HG03045 (cell line): ENCODE results near the gene RHOBTB3.
"Not testable (repeated sequence)": the region's sequence is repeated elsewhere in the genome, so short reads cannot be mapped to it uniquely, and the experiment has no call there.

Source experiments
- ATAC-seq: cut with Tn5 transposase; IDR thresholded peaks from one replicate; pipeline ENCODE4 v1.9.1; 2021; ENCODE audit warnings: mild to moderate bottlenecking, moderate library complexity; ENCODE audit not compliant: unreplicated experiment

Gene RHOBTB3

DNA sequence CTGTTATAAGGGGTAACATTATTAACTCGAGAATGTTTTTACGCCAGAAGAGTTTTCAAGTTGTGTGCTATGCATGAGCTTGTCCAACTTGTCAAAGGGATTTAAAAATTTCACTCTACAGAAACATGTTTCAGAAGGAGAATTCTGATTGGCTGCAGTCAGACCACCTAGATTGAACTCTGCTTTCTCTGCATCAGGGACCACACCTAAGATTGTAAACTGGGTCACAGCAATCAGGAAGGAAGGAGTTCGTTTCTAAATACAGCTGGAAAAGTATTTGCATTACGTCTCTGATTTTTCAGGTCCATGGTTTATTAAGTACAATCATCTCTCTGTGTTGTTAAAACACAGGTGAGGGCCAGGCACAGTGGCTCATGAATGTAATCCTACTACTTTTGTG lies 85.6 kb downstream of the RHOBTB3 start:
- no peak for ATAC-seq

GRCh38 chr5:95817430-95817829 lies 86.3 kb downstream of the RHOBTB3 start:
- ATAC-seq: no peak

DNA sequence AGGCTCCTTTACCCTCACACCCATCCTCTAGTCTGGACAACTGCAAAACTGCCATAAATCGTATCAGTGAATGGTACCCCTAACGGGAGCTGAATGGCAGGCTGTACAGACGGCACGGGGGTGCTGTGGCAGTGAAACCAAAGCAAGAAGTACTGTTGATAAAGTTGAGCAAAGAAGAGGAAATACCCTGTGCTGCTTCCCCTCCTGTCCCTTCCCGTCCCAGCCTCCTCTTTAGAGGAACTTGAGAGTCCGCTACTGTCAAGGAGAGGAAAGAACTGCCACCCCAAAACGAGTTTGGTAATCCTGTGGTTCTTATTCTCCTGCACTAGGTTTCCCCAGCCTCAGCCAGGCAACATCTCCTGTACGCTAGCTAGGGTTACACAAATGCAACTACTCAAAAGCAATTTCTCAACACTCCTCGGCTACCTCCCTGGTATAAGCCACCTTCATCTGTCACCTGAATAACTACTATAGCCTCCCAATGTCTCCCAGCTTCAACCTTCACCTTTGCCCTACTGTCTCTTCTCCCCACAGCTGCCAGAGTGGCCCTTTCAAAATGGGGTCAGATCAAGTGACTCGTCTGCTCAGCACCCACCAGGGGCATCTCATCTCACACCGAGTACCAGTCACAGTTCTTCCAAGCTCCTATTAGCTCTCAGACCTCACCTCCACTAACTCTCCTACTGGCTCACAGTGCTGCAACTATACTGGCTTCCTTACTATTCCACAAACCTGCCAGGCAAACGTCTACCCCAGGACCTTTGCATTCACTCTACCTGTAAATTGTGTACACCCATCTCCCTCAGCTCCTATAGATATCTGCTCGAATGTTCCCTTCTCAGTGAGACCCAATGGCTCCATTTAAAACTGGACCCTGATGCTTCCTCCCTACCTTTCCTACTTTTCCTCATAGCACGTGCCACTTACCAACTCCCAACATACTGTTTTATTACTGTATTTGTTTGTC lies 87.3 kb downstream of the RHOBTB3 start:
- no peak for ATAC-seq

DNA sequence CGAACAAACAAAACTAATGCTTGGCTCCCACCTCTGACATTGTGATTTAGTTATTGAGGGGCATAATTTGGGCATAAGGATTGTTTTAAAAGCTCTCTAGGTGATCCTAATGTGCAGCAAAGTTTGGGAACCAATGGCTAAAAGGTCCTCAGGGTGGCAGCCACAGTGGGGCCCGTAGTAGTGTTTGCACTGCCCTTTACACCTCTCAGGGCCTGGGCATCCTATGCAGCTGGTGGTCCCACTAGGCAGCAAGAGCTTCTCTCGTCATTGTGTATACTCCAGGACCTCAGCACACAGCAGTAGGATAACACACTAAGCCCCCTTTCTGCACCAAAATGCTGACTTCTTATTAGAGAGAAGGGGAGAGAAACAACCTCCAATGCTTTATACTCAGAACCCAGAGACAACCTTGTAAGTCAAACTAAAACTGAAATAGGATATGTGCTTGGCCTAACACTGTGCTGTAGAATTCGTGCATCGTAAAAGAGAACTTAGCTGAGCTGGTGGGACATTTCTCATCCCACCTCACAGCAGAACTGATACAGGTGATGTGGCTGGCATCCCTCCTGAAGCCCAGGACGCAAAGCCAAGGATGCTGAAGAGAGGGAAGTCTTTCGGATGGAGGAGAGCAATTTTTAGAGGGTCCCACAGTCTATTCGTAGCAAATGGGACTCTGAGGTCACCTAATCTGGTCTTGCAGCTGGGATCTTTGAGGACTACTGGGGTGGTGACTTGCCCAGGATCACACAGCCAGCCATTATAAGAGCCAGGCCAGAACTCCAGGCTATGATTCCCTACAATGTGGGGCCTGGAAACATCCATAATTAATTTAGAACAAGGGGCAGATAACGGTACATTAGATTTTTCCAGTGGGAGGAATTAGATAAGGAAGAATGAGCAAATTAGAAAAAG lies 90.2 kb downstream of the RHOBTB3 start:
- ATAC-seq: peak; percentile 25

DNA sequence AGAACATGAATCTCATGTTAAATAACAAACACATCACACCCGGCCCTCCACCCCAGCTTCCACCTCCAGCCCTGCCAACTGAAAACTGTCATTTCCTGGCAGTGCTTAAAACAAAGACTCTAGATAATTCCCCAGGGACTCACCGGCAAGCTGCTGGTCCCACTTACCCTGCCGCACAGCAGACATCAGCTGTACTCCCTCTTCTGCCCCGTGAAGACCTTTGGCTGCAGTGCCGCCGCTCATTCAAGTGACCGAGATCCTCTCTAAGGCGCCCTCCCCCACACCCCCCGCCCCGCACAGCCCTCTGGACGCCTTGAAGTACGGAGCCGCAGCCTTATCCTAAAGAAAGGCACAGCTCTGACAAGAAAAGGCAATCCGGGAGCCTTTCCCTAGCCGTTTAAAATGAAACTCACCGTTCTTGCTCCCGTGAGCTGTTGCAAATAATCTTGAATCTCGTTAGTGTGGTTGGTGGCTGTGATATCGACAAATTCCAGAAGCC lies 91.0 kb downstream of the RHOBTB3 start:
- peak; percentile 24 for ATAC-seq

DNA sequence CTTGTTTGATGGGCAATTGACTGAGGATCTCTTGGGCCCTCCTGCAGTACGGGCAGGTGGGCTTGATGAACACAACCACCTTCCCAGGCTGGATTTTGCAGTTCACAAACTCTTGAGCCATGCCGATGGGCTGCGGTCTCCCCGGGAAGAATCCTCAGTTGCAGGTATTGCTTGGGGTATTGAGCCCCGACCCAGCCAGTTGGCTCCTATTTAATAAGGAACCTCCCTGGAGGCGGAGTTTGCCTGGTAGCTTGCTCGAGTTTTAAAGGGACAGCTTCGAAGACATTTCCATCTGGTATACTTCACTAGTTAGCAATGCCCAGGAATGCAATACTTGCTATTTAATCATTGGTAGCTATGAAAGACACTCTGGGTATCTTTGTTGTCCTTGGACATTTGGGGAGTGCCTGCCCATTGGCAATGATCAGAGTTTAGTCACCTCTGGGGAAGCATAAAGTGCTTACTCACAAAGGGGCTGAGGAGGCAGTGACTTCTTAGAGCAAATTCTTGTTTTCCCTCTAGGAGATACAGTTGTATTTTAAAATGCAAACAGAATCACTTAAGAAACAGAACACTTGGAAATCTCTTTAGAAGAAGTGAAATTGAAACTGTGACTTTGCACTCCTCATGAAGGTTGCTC lies 91.5 kb downstream of the RHOBTB3 start, which contains the start of gene GLRX:
Gene GLRX, minus strand, starts transcription at position 185 of the 640 bp plus-strand sequence. Its CDS starts 64 bp downstream, at position 121.
- ATAC-seq: peak; percentile 40

GRCh38 chr5:95823218-95823737 lies 92.1 kb downstream of the RHOBTB3 start:
- peak; percentile 8 for ATAC-seq

- ATAC-seq: peak; percentile 45
Measured at GRCh38 chr5:95823738-95824609, 92.8 kb downstream of the RHOBTB3 start.

GRCh38 chr5:95824747-95825146 lies 93.6 kb downstream of the RHOBTB3 start:
- no peak for ATAC-seq

DNA sequence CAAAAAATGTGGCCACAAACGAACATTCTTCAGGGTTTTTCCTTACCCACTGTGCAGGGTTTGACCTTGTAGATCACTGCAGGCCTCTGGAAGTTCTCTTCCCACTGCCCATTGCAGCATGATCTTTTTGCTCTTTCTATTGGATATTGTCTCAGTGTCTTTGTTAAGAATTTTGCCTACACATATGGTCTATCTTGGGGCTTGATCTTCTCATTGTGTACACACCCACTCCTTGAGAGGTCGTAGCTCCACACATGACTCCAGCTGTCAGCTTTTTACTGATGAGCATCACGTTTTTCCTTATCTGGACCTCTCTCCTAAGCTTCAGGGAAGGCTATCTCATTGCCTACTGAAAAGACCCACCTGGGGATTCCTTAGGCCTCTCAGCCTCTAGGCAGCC lies 94.4 kb downstream of the RHOBTB3 start:
- ATAC-seq: no peak

DNA sequence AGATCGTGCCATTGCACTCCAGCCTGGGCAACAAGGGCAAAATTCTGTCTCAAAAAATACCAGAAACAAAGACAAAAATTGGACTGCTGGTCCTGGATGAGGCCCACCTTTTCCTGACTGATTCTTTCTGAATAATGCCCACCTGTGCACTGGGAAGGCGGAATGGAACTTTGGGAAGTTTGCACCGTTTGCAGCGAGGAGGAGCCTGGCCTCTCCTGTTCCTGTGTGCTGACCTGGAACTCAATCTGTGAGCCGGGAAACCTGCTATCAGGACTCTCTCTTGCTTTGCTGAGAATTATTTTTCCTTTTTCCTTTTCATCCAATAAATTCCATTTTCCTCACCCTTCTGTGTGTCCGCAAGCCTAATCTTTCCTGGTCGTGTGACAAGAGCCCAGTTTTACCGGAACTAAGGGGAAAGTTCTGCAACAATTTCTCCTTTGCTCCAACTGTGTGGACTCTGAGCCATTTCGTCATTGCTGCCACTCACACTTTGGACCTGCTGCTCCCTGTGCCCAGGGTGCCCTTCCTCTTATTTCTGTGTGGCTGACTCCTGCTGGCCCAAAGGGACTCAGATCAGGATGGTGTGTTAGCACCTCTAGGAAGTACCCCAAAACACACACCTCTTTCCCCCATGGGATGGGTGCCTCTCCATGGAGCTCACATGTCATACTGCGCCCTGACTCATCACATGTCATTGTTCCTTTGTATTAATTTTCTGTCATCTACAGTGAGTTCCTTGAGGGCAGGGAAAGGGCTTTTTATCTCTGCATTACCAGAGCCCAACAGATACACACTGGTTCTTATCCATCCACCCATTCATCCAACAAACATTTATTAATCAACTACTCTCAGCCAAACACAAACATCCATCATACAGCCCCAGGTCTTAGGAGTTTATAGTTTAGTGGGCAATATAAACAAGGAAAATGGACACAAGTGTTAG lies 96.1 kb downstream of the RHOBTB3 start:
- ATAC-seq: no peak

DNA sequence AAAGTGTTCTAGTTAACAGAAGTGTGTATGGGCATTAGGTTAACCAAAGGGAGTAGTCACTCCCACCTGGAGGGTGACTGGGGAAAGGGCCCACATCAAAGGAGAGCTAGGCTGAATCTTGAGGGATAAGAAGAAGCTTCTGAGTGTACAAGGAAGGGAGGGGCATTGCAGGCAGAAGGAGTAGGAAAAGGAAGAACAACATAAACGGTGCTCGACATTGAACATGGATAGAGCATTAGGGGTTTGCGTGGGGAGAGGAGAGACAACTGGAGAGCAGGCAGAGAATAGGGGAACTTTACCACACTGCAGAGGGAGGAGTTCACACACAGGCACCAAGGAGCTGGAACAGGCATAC lies 96.7 kb downstream of the RHOBTB3 start:
- ATAC-seq: no peak

- ATAC-seq: no peak
Measured at GRCh38 chr5:95830226-95830625, 99.1 kb downstream of the RHOBTB3 start.

GRCh38 chr5:95832664-95833063 lies 101.5 kb downstream of the RHOBTB3 start:
- ATAC-seq: no peak

DNA sequence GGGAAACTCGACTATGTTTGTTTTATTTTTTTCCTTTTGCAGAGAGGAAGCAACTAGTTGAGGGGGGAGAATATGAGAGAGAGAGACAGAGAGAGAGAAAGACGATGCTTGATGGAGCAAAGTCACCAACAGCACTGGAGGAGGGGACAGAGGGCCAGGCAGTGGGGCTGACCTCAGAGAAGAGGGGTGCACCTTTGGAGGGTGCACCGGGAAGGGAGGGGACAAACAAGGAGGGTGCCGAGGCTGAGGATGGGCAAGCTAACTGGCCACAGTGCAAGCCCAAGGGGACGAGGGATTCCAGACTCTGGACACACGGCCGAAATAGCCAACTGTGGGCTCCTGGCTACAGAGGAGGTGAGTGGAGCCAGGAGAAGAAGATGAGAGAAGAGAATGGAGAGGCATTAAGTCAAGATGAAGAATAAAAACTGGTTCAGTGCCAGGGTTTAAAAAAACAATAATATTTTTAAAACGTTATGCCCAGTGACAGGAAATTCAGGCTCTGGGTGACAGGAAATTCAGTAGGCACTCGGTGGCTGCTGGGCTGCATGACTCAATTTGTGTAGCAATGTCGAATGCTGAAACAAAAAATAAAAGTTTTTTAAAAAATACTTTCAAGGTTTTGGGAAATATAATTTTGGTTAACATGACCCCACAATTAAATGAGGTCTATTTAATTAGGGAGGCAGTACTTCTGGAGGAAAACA lies 104.7 kb downstream of the RHOBTB3 start:
- ATAC-seq: no peak

DNA sequence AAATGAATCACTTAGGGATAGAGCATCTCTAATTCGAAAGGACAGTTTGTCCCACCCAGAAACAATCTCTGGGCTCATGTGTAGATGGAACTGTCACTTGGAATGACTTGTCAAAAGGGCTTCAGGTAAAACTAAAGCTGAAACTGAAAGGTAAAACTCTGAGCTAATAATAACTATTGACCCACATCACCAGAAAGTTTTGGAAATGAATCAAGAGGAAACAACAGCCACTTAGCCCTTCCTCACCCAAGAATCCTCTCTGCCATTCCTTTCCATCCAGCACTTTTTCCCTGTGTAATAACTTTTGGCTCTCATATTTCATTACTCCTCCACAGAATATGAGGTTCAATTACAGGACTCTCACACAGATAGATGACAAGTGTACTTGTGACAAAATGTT lies 105.4 kb downstream of the RHOBTB3 start:
- ATAC-seq: no peak

- not testable (repeated sequence) for ATAC-seq
Measured at GRCh38 chr5:95836971-95837370, 105.8 kb downstream of the RHOBTB3 start.

DNA sequence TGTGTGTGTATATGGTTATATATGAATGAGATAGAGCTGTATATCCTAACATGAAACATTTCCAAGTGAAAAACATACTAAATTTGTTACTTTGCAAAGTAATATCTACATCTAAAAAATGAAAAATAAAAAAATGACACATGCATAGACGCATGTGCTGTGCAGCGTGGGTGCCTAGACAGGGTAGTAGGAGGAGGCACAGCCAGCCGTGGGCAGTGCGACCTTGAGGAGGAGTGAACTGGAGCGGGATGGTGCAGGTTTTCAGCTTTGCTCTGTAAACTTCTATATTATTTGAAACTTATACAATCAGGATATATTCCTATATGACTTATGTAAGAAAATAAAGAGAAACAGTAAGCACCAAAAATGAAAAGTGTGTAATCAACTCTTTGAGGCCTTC lies 106.4 kb downstream of the RHOBTB3 start:
- no peak for ATAC-seq
